ENCODE results near the gene NXF2.
A peak's percentile ranks its signal among the peaks of the same experiment; 100 is the strongest.
"Not testable (repeated sequence)": the region's sequence is repeated elsewhere in the genome, so short reads cannot be mapped to it uniquely, and the experiment has no call there.

NXF2 gene

GRCh38 chrX:102246893-102247292, at the start of gene NXF2:
TSS of gene NXF2 (plus strand) at chrX:102247167. CDS start at chrX:102307079, 59,912 bp downstream.
- H3K4me3 ChIP-seq (ENCODE audit: low read depth, low read length); H3K9me3 ChIP-seq (ENCODE audit: severe bottlenecking); DNase-seq; H3K27me3 ChIP-seq (ENCODE audit: insufficient read depth, low read depth, severe bottlenecking); H3K27ac ChIP-seq; H3K36me3 ChIP-seq: not testable (repeated sequence)

- not testable (repeated sequence) for H3K27ac ChIP-seq; H3K36me3 ChIP-seq; H3K27me3 ChIP-seq (ENCODE audit: insufficient read depth, low read depth, severe bottlenecking); H3K4me3 ChIP-seq (ENCODE audit: low read depth, low read length); DNase-seq; H3K9me3 ChIP-seq (ENCODE audit: severe bottlenecking)
Measured at GRCh38 chrX:102207940-102208339, 39.0 kb upstream of the NXF2 start.

- not testable (repeated sequence) for H3K36me3 ChIP-seq; H3K27me3 ChIP-seq (ENCODE audit: insufficient read depth, low read depth, severe bottlenecking); H3K4me3 ChIP-seq (ENCODE audit: low read depth, low read length); DNase-seq; H3K9me3 ChIP-seq (ENCODE audit: severe bottlenecking); H3K27ac ChIP-seq
Measured at GRCh38 chrX:102214986-102215385, 32.0 kb upstream of the NXF2 start, which contains the start of gene TCP11X1. TSS of gene TCP11X1 (plus strand) at chrX:102215301.

GRCh38 chrX:102216497-102216896, 30.5 kb upstream of the NXF2 start:
- not testable (repeated sequence) for DNase-seq; H3K4me3 ChIP-seq (ENCODE audit: low read depth, low read length); H3K27ac ChIP-seq; H3K27me3 ChIP-seq (ENCODE audit: insufficient read depth, low read depth, severe bottlenecking); H3K9me3 ChIP-seq (ENCODE audit: severe bottlenecking); H3K36me3 ChIP-seq

- not testable (repeated sequence) for H3K36me3 ChIP-seq; H3K27ac ChIP-seq; H3K9me3 ChIP-seq (ENCODE audit: severe bottlenecking); H3K4me3 ChIP-seq (ENCODE audit: low read depth, low read length); H3K27me3 ChIP-seq (ENCODE audit: insufficient read depth, low read depth, severe bottlenecking)
- DNase-seq, result peak; percentile 1
Measured at GRCh38 chrX:102235678-102236077, 11.3 kb upstream of the NXF2 start.

GRCh38 chrX:102240265-102240664, 6.7 kb upstream of the NXF2 start:
- H3K9me3 ChIP-seq (ENCODE audit: severe bottlenecking); H3K4me3 ChIP-seq (ENCODE audit: low read depth, low read length); H3K27me3 ChIP-seq (ENCODE audit: insufficient read depth, low read depth, severe bottlenecking): not testable (repeated sequence)

GRCh38 chrX:102272231-102272630, 25.3 kb downstream of the NXF2 start:
- DNase-seq; H3K9me3 ChIP-seq (ENCODE audit: severe bottlenecking); H3K36me3 ChIP-seq; H3K27ac ChIP-seq; H3K27me3 ChIP-seq (ENCODE audit: insufficient read depth, low read depth, severe bottlenecking); H3K4me3 ChIP-seq (ENCODE audit: low read depth, low read length): not testable (repeated sequence)

More at GRCh38 chrX:102240265-102240664, 6.7 kb upstream of the NXF2 start:
- not testable (repeated sequence) for DNase-seq, H3K27ac ChIP-seq, H3K36me3 ChIP-seq

GRCh38 chrX:102338162-102338561, 91.2 kb downstream of the NXF2 start:
- Histone ChIP-seq H3K36me3 (no peaks in the 10 kb centered on the region), H3K27me3 (ENCODE audit: insufficient read depth, low read depth, severe bottlenecking) (peaks cover 29% of the 10 kb centered on the region), H3K9me3 (ENCODE audit: severe bottlenecking) (no peaks in the 10 kb centered on the region), H3K27ac (no peak overlapping the region), H3K4me3 (ENCODE audit: low read depth, low read length) (no peak overlapping the region)
- TF ChIP-seq CTCF (IDR thresholded peaks at IDR 0.05; ENCODE audit: low read depth, low read length), result no peak
- no peak for DNase-seq

GRCh38 chrX:102339312-102340298, 92.6 kb downstream of the NXF2 start:
- DNase-seq, result no peak
- TF ChIP-seq CTCF (IDR thresholded peaks at IDR 0.05; ENCODE audit: low read depth, low read length), result no peak
- Histone ChIP-seq H3K27ac (no peak overlapping the region), H3K27me3 (ENCODE audit: insufficient read depth, low read depth, severe bottlenecking) (peaks cover 33% of the 10 kb centered on the region), H3K36me3 (no peaks in the 10 kb centered on the region), H3K4me3 (ENCODE audit: low read depth, low read length) (no peak overlapping the region), H3K9me3 (ENCODE audit: severe bottlenecking) (no peaks in the 10 kb centered on the region)

Data from WERI-Rb-1 (cell line).